Prostate gland (tissue), 2 donors: ENCODE results near the gene SOHLH2. TPM values are rescaled to one million over a fixed set of nuclear protein-coding genes. Genes with fewer than 3 reads are reported as not detected.

Source experiments
- DNase-seq: peaks from one replicate; pipeline ENCODE4 v3.0.0-alpha.2; 2019; ENCODE audit warnings: low spot score
- H3K27ac ChIP-seq, 2 donors: fragments of 200-600 bp; sonication (generic); 2 replicates each; pipeline ENCODE4 v1.5.1; 2017 to 2019
- H3K27me3 ChIP-seq: fragments of 200-600 bp; sonication (generic); replicated peaks from 2 replicates; pipeline ENCODE4 v1.5.1; 2019; ENCODE audit not compliant: insufficient read depth
- H3K36me3 ChIP-seq, 2 donors: fragments of 200-600 bp; sonication (generic); 1 replicate in 1 of 2; 2 replicates in 1 of 2; pipeline versions ENCODE4 v1.5.1 to v1.8.1; 2017 to 2019
- H3K4me1 ChIP-seq: fragments of 200-600 bp; sonication (generic); replicated peaks from 2 replicates; pipeline ENCODE4 v1.5.1; 2019
- H3K4me3 ChIP-seq, 2 donors: fragments of 200-600 bp; sonication (generic); 2 replicates each; pipeline ENCODE4 v1.5.1; 2017 to 2019
- H3K9me3 ChIP-seq: fragments of 200-600 bp; sonication (generic); 2 replicates; pipeline ENCODE4 v1.5.1; 2017
- POLR2A ChIP-seq: fragments of 450-650 bp; IDR thresholded peaks from one replicate; pipeline ENCODE4 v1.6.1; 2016; ENCODE audit warnings: antibody characterized with exemption, mild to moderate bottlenecking
- POLR2AphosphoS5 ChIP-seq: sonication (generic); formaldehyde crosslinking; IDR thresholded peaks from one replicate; pipeline ENCODE4 v1.6.1; 2017; ENCODE audit warnings: antibody characterized with exemption
- WGBS: methylation state at CpG from one replicate; pipeline ENCODE4 v1.1.5; 2018; 5-methylcytosine and 5-hydroxymethylcytosine counted together
- intact Hi-C: fragments of 100-400 bp; cut with DNase I; formaldehyde crosslinking; loops from one replicate; pipeline ENCODE4 v1.14.2; 2022
- total RNA-seq, 2 donors: library from RNA; depleted of rRNA; stranded (reverse); fragments of >200 nt; gene quantifications; one replicate each; pipeline ENCODE4 v1.1.0, GENCODE V29; 2016
- TF ChIP-seq, protein P1 (sequence below), 4 experiments: fragments of 200-600 bp in 2 of 4; fragments of 450-650 bp in 2 of 4; sonication (generic) in 2 of 4; IDR thresholded peaks; 1 replicate in 3 of 4; 2 replicates in 1 of 4; pipeline ENCODE4 v1.5.1; 2016 to 2019; ENCODE audit warnings: antibody characterized with exemption in 4 of 4, mild to moderate bottlenecking in 2 of 4, moderate library complexity in 2 of 4

The SOHLH2 gene
- total RNA-seq, 2 donors from 2014 or later, result 2.3 to 5.1 TPM

- TF ChIP-seq, protein P1, sequence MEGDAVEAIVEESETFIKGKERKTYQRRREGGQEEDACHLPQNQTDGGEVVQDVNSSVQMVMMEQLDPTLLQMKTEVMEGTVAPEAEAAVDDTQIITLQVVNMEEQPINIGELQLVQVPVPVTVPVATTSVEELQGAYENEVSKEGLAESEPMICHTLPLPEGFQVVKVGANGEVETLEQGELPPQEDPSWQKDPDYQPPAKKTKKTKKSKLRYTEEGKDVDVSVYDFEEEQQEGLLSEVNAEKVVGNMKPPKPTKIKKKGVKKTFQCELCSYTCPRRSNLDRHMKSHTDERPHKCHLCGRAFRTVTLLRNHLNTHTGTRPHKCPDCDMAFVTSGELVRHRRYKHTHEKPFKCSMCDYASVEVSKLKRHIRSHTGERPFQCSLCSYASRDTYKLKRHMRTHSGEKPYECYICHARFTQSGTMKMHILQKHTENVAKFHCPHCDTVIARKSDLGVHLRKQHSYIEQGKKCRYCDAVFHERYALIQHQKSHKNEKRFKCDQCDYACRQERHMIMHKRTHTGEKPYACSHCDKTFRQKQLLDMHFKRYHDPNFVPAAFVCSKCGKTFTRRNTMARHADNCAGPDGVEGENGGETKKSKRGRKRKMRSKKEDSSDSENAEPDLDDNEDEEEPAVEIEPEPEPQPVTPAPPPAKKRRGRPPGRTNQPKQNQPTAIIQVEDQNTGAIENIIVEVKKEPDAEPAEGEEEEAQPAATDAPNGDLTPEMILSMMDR (IDR thresholded peaks at IDR 0.05), result no peak
- TF ChIP-seq POLR2A (no peak), POLR2AphosphoS5 (no peak)
- DNase-seq, result no peak
- H3K36me3 ChIP-seq, result no peaks in the 10 kb centered on the region
- H3K4me3 ChIP-seq, result no peak overlapping the region
- 80% methylated on average over 3 of the region's 3 CpGs for WGBS
- intact Hi-C loops, result loop anchor here (5.0 kb wide), 1 partner anchor 149 kb away; no protein-coding TSS in a partner anchor
- H3K9me3 ChIP-seq, result no peaks in the 10 kb centered on the region
- H3K27ac ChIP-seq, result no peak overlapping the region
- no peaks in the 10 kb centered on the region for H3K4me1 ChIP-seq
- no peaks in the 10 kb centered on the region for H3K27me3 ChIP-seq
These were observed 87.9 kb downstream of the SOHLH2 start for GRCh38 chr13:36126491-36126890.

GRCh38 chr13:36125841-36126240 lies 88.5 kb downstream of the SOHLH2 start:
- Histone ChIP-seq H3K4me3 (no peak overlapping the region), H3K9me3 (no peaks in the 10 kb centered on the region), H3K4me1 (no peaks in the 10 kb centered on the region), H3K27me3 (no peaks in the 10 kb centered on the region), H3K27ac (no peak overlapping the region), H3K36me3 (no peaks in the 10 kb centered on the region)
- TF ChIP-seq POLR2AphosphoS5 (no peak), POLR2A (no peak)
- TF ChIP-seq, protein P1 (IDR thresholded peaks at IDR 0.05), result no peak
- no peak for DNase-seq
- 91% methylated on average over 28 of the region's 28 CpGs for WGBS
- intact Hi-C loops, result loop anchor here (5.0 kb wide), 1 partner anchor 149 kb away; no protein-coding TSS in a partner anchor

GRCh38 chr13:36124236-36124822 lies 90.0 kb downstream of the SOHLH2 start:
- no peak for DNase-seq
- intact Hi-C loops, result no loop called here
- Histone ChIP-seq H3K4me1 (no peaks in the 10 kb centered on the region), H3K4me3 (no peak overlapping the region), H3K27me3 (no peaks in the 10 kb centered on the region), H3K9me3 (no peaks in the 10 kb centered on the region), H3K27ac (no peak overlapping the region), H3K36me3 (no peaks in the 10 kb centered on the region)
- 22% methylated on average over 6 of the region's 6 CpGs for WGBS
- TF ChIP-seq POLR2A (no peak), POLR2AphosphoS5 (no peak)
- TF ChIP-seq, protein P1 (IDR thresholded peaks at IDR 0.05), result no peak

Other genes starting within 250 kb of the SOHLH2 start
- 1 to 10 TPM; 3.8 to 3.9 TPM for gene DCLK1, start 83.2 kb downstream of the SOHLH2 start, total RNA-seq
- gene CCDC169, start 83.3 kb upstream of the SOHLH2 start, total RNA-seq, result 1 to 10 TPM; 4.1 to 4.3 TPM
- gene SPART, start 131.8 kb upstream of the SOHLH2 start, total RNA-seq, result 10 to 100 TPM; 41.9 to 52.8 TPM
- gene CCNA1, start 217.9 kb upstream of the SOHLH2 start, total RNA-seq, result 1 to 10 TPM in 1 of 2 donors, not detected in 1; 9.2 TPM